Measurements from ENCODE around the gene AP5M1.

The AP5M1 gene

DNA sequence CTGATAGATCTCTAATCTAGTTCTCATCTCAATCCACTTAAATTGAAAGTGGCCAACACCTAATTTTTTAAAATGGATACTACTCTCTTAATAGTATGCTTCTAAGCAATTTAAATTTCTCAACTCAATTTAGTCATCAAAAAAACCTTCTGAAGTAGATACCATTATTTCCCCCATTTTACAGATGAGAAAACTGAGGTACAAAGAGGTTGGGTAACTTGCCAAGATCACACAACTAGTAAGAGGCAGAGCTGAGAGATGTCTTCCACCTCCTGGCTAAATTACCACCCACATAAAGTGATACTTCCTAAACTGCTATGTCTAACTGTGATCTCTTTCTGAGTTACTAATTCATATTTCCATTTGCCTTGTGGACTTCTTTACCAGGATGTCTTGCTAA, 6.7 kb upstream of the AP5M1 start:
- TF ChIP-seq CTCF (conservative IDR thresholded peaks at IDR 0.05; ENCODE audit: low read depth) = no peak
- H3K27ac ChIP-seq = no peak overlapping the region
- no peak for DNase-seq (ENCODE audit: low spot score)
- CTCF ChIA-PET = no interaction called here
- POLR2A ChIA-PET (ENCODE audit: low non-redundant PET) = no interaction called here

DNA sequence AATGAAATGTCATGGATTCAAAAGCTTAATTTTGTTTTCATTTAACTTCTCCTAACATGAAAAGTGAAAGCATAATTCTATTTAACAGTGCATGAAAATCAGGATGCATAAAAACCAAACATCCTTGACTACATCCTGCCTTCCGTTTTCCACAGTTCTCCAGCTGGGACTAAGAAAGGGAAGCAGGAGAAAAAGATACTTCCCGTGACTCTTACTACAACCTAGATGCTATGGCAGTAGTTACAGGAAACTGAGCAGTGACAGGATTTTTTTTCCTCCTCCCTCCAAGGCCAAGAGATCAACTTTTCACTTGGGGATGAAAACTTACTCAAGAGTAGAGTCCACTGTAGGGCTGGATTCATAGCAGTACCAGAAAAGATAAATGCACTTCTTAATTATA, 2.7 kb upstream of the AP5M1 start:
- POLR2A ChIA-PET (ENCODE audit: low non-redundant PET) = no interaction called here
- no peak for TF ChIP-seq CTCF (conservative IDR thresholded peaks at IDR 0.05; ENCODE audit: low read depth)
- CTCF ChIA-PET = no interaction called here
- DNase-seq (ENCODE audit: low spot score) = no peak
- no peak overlapping the region for H3K27ac ChIP-seq

- CTCF ChIA-PET = interaction anchor here (0.7 kb wide), 1 partner anchor 1115 kb away, joined by 3 read pairs; no protein-coding TSS in a partner anchor
- no peak for TF ChIP-seq CTCF (conservative IDR thresholded peaks at IDR 0.05; ENCODE audit: low read depth)
- POLR2A ChIA-PET (ENCODE audit: low non-redundant PET) = no interaction called here
- no peak overlapping the region for H3K27ac ChIP-seq
- DNase-seq (ENCODE audit: low spot score) = no peak
Measured at GRCh38 chr14:57273236-57273635, 4.5 kb downstream of the AP5M1 start.

GRCh38 chr14:57274551-57274950, 5.8 kb downstream of the AP5M1 start:
- CTCF ChIA-PET = no interaction called here
- DNase-seq (ENCODE audit: low spot score) = no peak
- POLR2A ChIA-PET (ENCODE audit: low non-redundant PET) = no interaction called here
- H3K27ac ChIP-seq = no peak overlapping the region
- no peak for TF ChIP-seq CTCF (conservative IDR thresholded peaks at IDR 0.05; ENCODE audit: low read depth)

DNA sequence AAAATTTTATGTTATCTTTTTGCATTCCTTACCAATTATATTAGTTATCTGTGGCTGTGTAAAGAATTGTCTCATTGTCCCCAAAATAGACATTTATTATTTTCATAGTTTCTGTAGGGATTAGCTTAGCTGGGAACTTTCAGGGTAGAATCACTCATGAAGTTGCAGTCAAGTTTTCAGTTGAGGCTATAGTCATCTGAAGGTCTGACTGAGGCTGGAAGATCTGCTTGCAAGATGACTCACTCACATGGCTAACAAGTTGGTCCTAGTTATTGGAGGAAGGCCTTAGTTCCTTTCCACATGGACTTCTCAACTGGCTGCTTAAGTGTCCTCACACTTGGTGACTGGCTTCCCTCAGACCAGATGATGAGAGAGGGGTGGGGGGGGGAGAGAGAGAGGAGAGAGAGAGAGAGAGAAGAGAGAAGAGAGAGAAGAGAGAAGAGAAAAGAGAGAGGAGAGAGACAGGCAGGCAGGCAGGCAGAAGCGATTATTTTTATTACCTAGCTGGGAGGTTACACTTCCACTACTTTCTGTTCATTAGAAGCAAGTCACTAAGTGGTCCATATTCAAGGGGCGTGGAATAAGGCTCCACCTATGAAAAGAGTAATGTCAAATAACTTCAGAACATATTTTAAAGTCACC, 6.4 kb downstream of the AP5M1 start:
- ChIA-PET POLR2A (ENCODE audit: low non-redundant PET) (no interaction called here), CTCF (no interaction called here)
- no peak for DNase-seq (ENCODE audit: low spot score)
- TF ChIP-seq CTCF (conservative IDR thresholded peaks at IDR 0.05; ENCODE audit: low read depth) = no peak
- H3K27ac ChIP-seq = no peak overlapping the region

GRCh38 chr14:57277062-57277461, 8.3 kb downstream of the AP5M1 start:
- ChIA-PET POLR2A (ENCODE audit: low non-redundant PET) (no interaction called here), CTCF (no interaction called here)
- DNase-seq (ENCODE audit: low spot score) = no peak
- no peak for TF ChIP-seq CTCF (conservative IDR thresholded peaks at IDR 0.05; ENCODE audit: low read depth)
- H3K27ac ChIP-seq = no peak overlapping the region

- TF ChIP-seq CTCF (conservative IDR thresholded peaks at IDR 0.05; ENCODE audit: low read depth) = no peak
- no peak for DNase-seq (ENCODE audit: low spot score)
- H3K27ac ChIP-seq = no peak overlapping the region
- ChIA-PET POLR2A (ENCODE audit: low non-redundant PET) (no interaction called here), CTCF (no interaction called here)
Measured at GRCh38 chr14:57287745-57288144, 19.0 kb downstream of the AP5M1 start.

All from RWPE1 (cell line).